Islet precursor cell (in vitro differentiated cells): ENCODE data around the gene TMEM100.
"Not testable (repeated sequence)": the region's sequence is repeated elsewhere in the genome, so short reads cannot be mapped to it uniquely, and the experiment has no call there.

Source experiments
- DNase-seq: peaks from one replicate; pipeline ENCODE4 v3.0.0-alpha.2; 2018

TMEM100 gene

DNA sequence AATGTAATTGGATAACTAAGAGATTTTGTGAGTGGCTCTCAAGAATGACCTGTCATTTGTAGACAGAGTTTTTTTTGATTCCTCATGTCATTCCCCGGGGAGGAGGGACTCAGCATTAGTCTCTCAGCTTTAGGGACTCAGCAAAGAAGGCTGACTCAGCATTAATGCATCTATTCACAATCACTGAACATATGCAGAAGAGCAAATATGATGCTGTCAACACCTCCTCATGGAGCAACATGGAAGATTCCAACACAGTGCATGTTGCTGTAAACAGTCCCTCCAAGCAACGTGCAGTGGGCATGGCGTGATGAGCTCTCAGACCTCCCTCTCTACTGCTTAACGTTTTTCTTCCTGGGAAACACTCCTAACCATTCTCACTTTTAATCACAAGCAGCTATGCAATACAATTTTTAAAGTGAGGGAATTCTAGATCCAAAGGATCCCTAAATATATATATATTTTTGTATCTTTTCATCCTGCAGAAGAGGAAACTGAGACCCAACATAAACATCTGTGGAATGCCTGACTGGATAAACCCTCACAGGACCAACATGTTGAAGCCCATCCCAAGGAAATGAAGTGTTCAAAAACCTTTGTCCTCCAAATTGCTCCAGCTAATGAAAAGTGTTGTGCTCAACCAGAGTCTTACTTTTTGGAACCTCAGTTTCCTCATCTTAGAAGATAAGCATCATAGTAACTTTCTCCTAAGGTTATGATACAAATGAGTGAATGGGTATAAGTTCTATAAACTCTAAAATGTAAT lies 38.9 kb downstream of the TMEM100 start:
- DNase-seq, result no peak

DNA sequence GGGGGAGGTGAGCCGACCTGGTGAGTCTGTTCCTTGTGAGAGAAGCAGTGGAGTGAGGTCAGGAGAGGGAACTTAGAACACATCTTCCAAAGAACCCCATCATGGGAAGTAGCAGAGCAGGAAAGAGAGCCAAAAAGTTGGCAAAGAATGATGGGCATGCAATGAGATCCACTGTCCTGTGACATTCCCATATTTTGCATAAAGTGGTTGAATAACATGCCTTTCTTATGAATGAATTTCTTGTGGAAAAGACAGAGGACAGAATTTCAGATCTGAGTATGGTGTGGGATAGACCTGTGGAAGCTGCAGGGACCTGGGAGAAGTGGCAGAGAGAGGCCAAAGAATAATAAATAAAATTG lies 41.3 kb downstream of the TMEM100 start:
- DNase-seq, result no peak

DNA sequence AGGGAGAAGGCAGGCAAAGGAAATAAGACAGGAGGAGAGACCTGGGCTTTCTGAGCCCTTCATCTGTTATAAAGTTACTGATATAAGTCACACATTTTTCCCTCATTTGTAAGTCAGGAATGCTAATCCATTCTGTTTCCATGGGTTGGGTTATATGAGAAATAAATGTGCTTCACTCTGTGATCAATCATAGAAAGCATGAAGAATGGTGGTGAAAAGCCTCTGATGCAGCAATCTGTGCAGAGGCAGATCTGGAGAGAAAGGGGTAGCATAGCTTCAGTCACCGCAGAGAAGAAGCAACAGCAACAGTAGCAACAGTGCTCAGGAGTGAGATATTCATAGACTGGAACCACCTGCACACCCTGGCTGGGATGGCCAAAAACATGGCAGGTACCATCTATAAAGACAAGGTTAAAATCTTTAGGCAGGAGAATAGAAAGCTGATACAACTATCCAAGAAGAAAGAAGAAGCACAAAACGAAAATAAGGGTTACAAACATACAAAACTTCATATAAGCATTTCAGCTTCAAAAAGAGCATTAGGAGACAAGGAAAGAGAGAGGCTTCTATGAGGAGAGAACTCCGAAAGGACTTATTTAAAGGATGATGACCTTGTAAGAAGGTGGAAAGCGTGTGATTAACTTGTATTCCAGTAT lies 41.9 kb downstream of the TMEM100 start:
- DNase-seq, result no peak

DNA sequence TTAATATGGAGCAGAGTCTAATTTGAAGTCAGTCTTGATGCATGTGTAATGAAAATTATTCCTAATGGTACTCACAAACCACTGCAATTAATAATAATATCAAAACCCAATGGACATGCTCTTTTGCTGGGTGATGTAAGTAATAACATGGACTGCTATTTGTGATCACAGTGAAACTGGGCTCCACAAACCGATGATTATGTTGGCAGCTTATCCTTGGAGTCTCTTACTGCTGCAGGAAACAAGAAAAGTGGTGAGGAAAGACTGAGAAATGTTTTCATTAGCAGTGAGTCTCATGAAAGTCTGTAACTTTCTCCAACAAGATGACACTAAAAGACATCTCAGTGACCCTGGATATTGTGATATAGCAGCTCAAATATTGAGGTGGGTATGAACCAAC lies 45.2 kb downstream of the TMEM100 start:
- no peak for DNase-seq

DNA sequence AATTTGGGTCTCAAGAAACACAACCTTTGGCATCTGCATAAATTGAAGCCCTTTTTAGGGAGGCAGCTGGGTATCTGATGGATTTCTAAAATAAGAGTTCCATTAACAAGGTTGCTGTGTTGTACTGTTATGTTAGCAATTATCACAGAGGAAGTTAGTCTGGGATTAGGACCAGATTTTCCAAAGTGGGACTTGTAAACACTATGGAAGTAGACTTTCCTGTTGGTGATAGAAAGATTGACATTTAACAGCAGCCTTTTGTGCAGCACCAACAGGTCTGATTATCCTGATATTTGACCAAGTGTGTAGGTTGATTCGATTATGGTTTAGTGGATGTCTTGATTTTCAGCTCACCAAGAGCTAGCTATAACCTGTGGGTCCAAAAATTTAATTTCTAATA lies 46.4 kb downstream of the TMEM100 start:
- DNase-seq, result no peak

DNA sequence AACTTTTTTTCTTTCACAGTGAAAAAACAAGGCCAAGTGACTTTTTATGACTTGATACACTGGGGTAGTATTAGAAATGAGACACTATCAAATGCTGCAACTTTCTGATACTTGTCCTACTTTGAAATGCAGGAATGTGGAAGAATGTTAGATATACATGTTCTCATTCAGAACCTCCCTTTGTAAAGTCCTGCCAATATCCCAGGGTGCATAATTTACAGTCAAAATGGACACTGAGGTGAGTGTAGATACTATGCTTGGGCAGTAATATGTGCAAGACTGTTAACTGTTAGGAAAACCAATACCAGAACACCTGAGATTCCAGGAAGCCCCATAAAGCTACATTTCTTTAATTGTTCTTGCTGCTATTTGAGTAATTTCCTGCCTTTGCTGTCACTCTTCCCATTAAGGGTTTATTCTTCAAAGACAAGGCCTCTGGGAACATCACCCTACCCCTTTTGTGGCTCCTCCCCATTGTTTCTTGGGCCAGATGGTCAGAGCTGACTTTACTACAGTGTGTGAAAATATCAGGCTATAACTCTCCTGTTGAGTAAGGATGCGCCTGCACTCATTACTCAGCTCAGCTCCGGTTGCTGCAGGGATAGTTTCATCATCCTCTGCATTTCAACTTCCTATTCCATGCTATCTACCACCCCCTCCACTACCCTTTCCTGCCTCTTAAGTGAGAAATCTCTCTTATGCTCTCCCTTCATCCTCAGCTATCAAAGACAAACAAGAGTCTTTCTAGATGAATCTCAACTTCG lies 48.7 kb downstream of the TMEM100 start:
- DNase-seq, result no peak

DNA sequence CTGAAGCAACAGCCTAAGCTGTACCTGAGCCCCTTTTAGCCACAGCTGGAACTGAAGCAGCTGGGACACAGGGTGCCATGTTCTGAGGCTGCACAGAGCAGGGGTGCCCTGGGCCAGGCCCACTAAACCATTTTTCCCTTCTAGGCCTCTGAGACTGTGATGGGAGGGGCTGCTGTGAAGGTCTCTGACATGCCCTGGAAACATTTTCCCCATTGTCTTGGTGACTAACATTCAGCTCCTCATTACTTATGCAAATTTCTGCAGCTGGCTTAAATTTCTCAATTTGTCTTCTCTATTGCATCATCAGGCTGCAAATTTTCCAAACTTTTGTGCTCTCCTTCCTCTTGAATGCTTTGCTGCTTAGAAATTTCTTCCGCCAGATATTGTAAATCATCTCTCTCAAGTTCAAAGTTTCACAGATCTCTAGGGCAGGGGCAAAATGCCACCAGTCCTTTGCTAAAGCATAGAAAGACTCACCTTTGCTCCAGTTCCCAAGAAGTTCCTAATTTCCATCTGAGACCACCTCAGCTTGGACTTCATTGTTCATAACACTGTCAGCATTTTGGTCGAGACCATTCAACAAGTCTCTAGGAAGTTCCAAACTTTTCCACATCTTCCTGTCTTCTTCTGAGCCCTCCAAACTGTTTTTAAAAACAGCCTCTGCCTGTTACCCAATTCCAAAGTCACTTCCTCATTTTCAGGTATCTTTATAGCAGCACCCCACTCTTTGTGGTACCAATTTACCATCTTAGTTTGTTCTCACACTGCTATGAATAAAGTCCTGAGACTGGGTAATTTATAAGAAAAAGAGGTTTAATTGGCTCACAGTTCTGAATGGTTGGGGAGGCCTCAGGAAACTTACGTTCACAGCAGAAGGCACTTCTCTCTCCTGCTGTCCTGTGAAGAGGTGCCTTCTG lies 49.8 kb downstream of the TMEM100 start:
- no peak for DNase-seq

DNA sequence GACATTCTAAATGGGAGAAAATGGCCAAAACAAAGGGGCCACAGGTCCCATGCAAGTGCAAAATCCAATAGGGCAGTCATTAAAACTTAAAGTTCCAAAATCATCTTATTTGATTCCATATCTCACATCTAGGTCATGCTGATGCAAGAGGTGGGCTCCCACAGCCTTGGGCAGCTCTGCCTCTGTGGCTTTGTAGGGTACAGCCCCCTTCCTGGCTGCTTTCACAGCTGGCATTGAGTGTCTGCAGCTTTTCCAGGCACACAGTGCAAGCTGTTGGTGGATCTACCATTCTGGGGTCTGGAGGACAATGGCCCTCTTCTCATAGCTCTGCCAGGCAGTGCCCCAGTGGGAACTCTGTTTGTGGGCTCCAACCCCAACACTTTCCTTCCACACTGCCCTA lies 50.7 kb downstream of the TMEM100 start:
- DNase-seq, result not testable (repeated sequence)
